Tibial nerve (tissue), 4 donors: ENCODE data around the gene ARHGEF17.

Experiments
- CTCF ChIP-seq, 5 experiments: fragments of 200-600 bp in 3 of 5; fragments of 450-650 bp in 2 of 5; sonication (generic) in 3 of 5; IDR thresholded peaks; one replicate each; pipeline ENCODE4 v1.5.1; 2016 to 2019; ENCODE audit warnings: antibody characterized with exemption in 5 of 5, mild to moderate bottlenecking in 3 of 5, moderate library complexity in 2 of 5
- EP300 ChIP-seq, 2 donors: sonication (generic); formaldehyde crosslinking; IDR thresholded peaks; one replicate each; pipeline ENCODE4 v1.6.1; 2017; ENCODE audit warnings: antibody characterized with exemption in 2 of 2, mild to moderate bottlenecking in 1 of 2
- POLR2A ChIP-seq, 2 donors: fragments of 450-650 bp; IDR thresholded peaks; one replicate each; pipeline ENCODE4 v1.6.1; 2017; ENCODE audit warnings: antibody characterized with exemption in 2 of 2, mild to moderate bottlenecking in 2 of 2, moderate library complexity in 2 of 2

- no peak for TF ChIP-seq CTCF (IDR thresholded peaks at IDR 0.05)
- no peak for TF ChIP-seq POLR2A (IDR thresholded peaks at IDR 0.05)
- no peak for TF ChIP-seq EP300 (IDR thresholded peaks at IDR 0.05)
These were observed 16.9 kb upstream of the ARHGEF17 start for GRCh38 chr11:73291196-73291595.
